Heart left ventricle (tissue), 16 donors: ENCODE data around the gene E2F3. TPM values are rescaled to one million over a fixed set of nuclear protein-coding genes. Genes with fewer than 3 reads are reported as not detected.
"Not testable (repeated sequence)": the region's sequence is repeated elsewhere in the genome, so short reads cannot be mapped to it uniquely, and the experiment has no call there.

Experiments
- ATAC-seq, 4 donors: fragments of 200-7000 bp; cut with Tn5 transposase; one replicate each; pipeline ENCODE4 v1.9.1; 2020 to 2022; ENCODE audit warnings: moderate library complexity in 4 of 4, mild to moderate bottlenecking in 3 of 4, moderate number of reproducible peaks in 1 of 4
- DNase-seq, 5 donors: peaks; one replicate each; pipeline ENCODE4 v3.0.0-alpha.2; 2020
- H3K27ac ChIP-seq, 12 donors: fragments of 200-600 bp; sonication (generic) in 4 of 12; one replicate each; pipeline versions ENCODE4 v1.5.0 to v1.8.0; 2016 to 2022; ENCODE audit warnings: mild to moderate bottlenecking in 2 of 12
- H3K27me3 ChIP-seq, 9 donors: fragments of 200-600 bp; sonication (generic) in 2 of 9; one replicate each; pipeline versions ENCODE4 v1.5.1 to v1.8.0; 2016 to 2022; ENCODE audit warnings: mild to moderate bottlenecking in 3 of 9
- H3K36me3 ChIP-seq, 9 donors: fragments of 200-600 bp; sonication (generic) in 2 of 9; one replicate each; pipeline versions ENCODE4 v1.5.0 to v1.8.0; 2018 to 2022; ENCODE audit warnings: mild to moderate bottlenecking in 2 of 9
- H3K4me1 ChIP-seq, 12 donors: fragments of 200-600 bp; sonication (generic) in 4 of 12; one replicate each; pipeline versions ENCODE4 v1.5.0 to v1.8.0; 2016 to 2022; ENCODE audit warnings: mild to moderate bottlenecking in 3 of 12
- H3K4me3 ChIP-seq, 12 donors: fragments of 200-600 bp; sonication (generic) in 4 of 12; one replicate each; pipeline versions ENCODE4 v1.5.0 to v1.8.0; 2017 to 2022; ENCODE audit warnings: mild to moderate bottlenecking in 9 of 12, moderate library complexity in 4 of 12
- H3K9me3 ChIP-seq, 12 donors: fragments of 200-600 bp; sonication (generic) in 4 of 12; one replicate each; pipeline versions ENCODE4 v1.5.0 to v1.8.0; 2016 to 2022; ENCODE audit warnings: mild to moderate bottlenecking in 1 of 12
- CTCF ChIP-seq, 12 donors: fragments of 200-600 bp; sonication (generic) in 4 of 12; IDR thresholded peaks; one replicate each; pipeline versions ENCODE4 v1.5.0 to v1.8.0; 2018 to 2022; ENCODE audit warnings: antibody characterized with exemption in 12 of 12, mild to moderate bottlenecking in 5 of 12
- POLR2A ChIP-seq, 2 donors: fragments of 450-650 bp; IDR thresholded peaks; one replicate each; pipeline ENCODE4 v1.6.1; 2017; ENCODE audit warnings: antibody characterized with exemption in 2 of 2, mild to moderate bottlenecking in 2 of 2, moderate library complexity in 2 of 2
- WGBS, 4 donors: extraction: QIAGEN DNeasy Blood & Tissue Kit in 2 of 4; methylation state at CpG; one replicate each; pipeline versions ENCODE4 v1.1.5 to v1.1.7; 2013 to 2018; 5-methylcytosine and 5-hydroxymethylcytosine counted together
- intact Hi-C, 10 donors: fragments of 100-400 bp; cut with DNase I; formaldehyde crosslinking; loops; one replicate each; pipeline versions ENCODE4 v1.11.1 to v1.14.2; 2022
- polyA plus RNA-seq, 2 donors: library from polyadenylated mRNA; stranded (reverse); fragments of 200-250 nt; gene quantifications; one replicate each; pipeline ENCODE4 v1.2.3, GENCODE V29; 2013
- total RNA-seq, 9 donors: library from RNA; depleted of rRNA in 2 of 9; stranded (reverse); fragments of >200 nt in 2 of 9; fragmentation: NEBNext Ultra II Directional in 3 of 9; extraction: Animal tissue kit (Norgen Biotek cat#: 25700) in 3 of 9; gene quantifications; one replicate each; pipeline versions ENCODE4 v1.1.0 to v1.2.4, GENCODE V29; 2016 to 2023
- donor health status: ischemic (EF 13 %, LVEDD 7.1; RV severe dilation, severe dysfunction).
- donor health status: healthy with polysubstance abuse.
- donor health status: DM: no; HTN: yes; CAD: no.
- donor health status: DM: no; HTN: no; CAD: no.
- donor health status: ischemic (EF 25% LVEDD 6.9; RV normal size, moderate dysfunction).
- donor health status: ischemic (EF 25% LVEDD 5.7; RV mildly dilated, moderate dysfunction).
- donor health status: healthy.
- donor health status: DM: yes; HTN: yes; CAD: no.
- donor health status: ischemic (EF 35%, LVEDD 5.7; RV mildly dilated, moderate dysfunction).
- donor health status: nonischemic (EF 11% LVEDD 7.7; RV severe dilation, severe dysfunction).
- donor health status: DM: yes; HTN: yes; CAD: no.
- donor health status: PGD.
- donor health status: ischemic (EF 29% LVEDD 5.4; RV normal size, mild dysfunction).
- donor health status: nonischemic (EF 23%, LVEDD 6.1; RV moderate dilation, normal function).

The E2F3 gene
- total and polyA plus RNA-seq, 11 donors, result 2.7 to 13.8 (median 6.7) TPM

- H3K9me3 ChIP-seq, result peaks cover 0 to 3% (median 0%) of the 10 kb centered on the region in 12 donors
- ATAC-seq, result no peak
- H3K4me3 ChIP-seq, result no peak overlapping the region
- H3K27me3 ChIP-seq, result no peaks in the 10 kb centered on the region
- no peaks in the 10 kb centered on the region for H3K4me1 ChIP-seq
- intact Hi-C loops, result no loop called here
- no peak for TF ChIP-seq CTCF (IDR thresholded peaks at IDR 0.05)
- TF ChIP-seq POLR2A (IDR thresholded peaks at IDR 0.05), result no peak
- no peaks in the 10 kb centered on the region for H3K36me3 ChIP-seq
- 46 to 62% (median 59%) methylated on average over 2 of the region's 2 CpGs for WGBS, 4 donors
- no peak overlapping the region for H3K27ac ChIP-seq
- no peak for DNase-seq
Observed at GRCh38 chr6:20509212-20509611, 107.5 kb downstream of the E2F3 start.

DNA sequence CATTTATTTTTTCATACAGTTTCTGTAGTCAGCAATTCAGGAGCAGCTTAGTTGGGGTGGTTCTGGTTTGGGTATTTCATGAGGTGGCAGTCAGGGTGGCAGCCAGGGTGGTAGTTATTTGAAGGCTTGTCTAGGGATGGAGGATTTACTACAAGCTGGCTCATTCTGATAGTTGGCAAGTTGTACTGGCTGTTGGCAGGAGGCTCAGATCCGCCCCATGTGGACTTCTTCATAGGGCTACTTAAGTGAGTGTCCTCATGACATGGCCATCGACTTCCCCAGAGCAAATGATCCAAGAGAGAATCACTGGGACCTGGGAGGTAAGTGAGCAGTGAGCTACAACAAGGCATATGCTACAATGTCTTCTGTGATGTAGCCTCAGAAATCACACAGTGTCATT lies 110.2 kb downstream of the E2F3 start:
- WGBS, 4 donors, result 80 to 89% (median 84%) methylated on average over 2 of the region's 2 CpGs
- Histone ChIP-seq H3K9me3 (no peaks in the 10 kb centered on the region), H3K4me3 (no peak overlapping the region), H3K36me3 (no peaks in the 10 kb centered on the region), H3K4me1 (no peaks in the 10 kb centered on the region), H3K27ac (no peak overlapping the region), H3K27me3 (no peaks in the 10 kb centered on the region)
- TF ChIP-seq CTCF (IDR thresholded peaks at IDR 0.05) (no peak), POLR2A (IDR thresholded peaks at IDR 0.05) (no peak)
- DNase-seq, result no peak
- no peak for ATAC-seq
- intact Hi-C loops, result no loop called here

DNA sequence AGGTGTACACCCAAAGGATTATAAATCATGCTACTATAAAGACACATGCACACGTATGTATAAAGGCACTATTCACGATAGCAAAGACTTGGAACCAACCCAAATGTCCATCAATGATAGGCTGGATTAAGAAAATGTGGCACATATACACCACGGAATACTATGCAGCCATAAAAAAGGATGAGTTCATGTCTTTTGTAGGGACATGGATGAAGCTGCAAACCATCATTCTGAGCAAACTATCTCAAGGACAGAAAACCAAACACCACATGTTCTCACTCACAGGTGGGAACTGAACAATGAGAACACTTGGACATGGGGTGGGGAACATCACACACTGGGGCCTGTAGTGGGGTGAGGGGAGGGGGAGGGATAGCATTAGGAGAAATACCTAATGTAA lies 123.5 kb downstream of the E2F3 start:
- H3K36me3 ChIP-seq, H3K4me3 ChIP-seq, H3K27ac ChIP-seq, H3K9me3 ChIP-seq, ATAC-seq, DNase-seq: not testable (repeated sequence)
- Histone ChIP-seq H3K27me3 (peaks cover 0 to 10% (median 0%) of the 10 kb centered on the region in 9 donors), H3K4me1 (peaks cover 0 to 10% (median 4%) of the 10 kb centered on the region in 12 donors)
- 77 to 90% (median 86%) methylated on average over 3 of the region's 3 CpGs for WGBS, 4 donors
- intact Hi-C loops, result loop anchor here in 6 of 10 donors (5.0 kb wide), 4 partner anchors 118 to 433 kb away; partner anchors contain the start of gene E2F3 (in 1 of the 6)

DNA sequence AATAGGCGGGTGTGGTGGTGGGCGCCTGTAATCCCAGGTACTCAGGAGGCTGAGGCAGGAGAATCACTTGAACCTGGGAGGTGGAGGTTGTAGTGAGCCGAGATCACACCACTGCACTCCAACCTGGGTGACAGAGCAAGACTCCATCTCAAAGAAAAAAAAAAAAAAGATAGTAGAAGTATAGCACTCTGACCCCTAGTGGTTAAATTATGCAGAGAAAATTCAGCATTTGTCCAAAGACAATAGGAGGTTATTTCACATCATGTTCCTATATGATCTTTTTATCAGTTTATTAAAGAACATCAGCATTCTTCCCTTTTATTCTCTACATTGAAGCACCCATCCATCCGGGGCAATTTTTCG lies 127.4 kb downstream of the E2F3 start:
- H3K9me3 ChIP-seq, H3K27me3 ChIP-seq, DNase-seq, H3K4me3 ChIP-seq, H3K27ac ChIP-seq, H3K36me3 ChIP-seq: not testable (repeated sequence)
- TF ChIP-seq CTCF (IDR thresholded peaks at IDR 0.05), result peak; percentile 45 to 75 (median 64)
- ATAC-seq, result peak; percentile 47 to 81 (median 56)
- H3K4me1 ChIP-seq, result peaks cover 0 to 15% (median 4%) of the 10 kb centered on the region in 12 donors
- WGBS, 4 donors, result 25 to 35% (median 31%) methylated on average over 5 of the region's 5 CpGs
- intact Hi-C loops, result loop anchor here (1.0 to 5.0 kb wide), 11 partner anchors 122 to 437 kb away; partner anchors contain the start of gene E2F3 (in 5 of the 10)

- ATAC-seq, result no peak
- WGBS, 4 donors, result 96 to 100% (median 99%) methylated on average over 1 of the region's 1 CpG
- no peak overlapping the region for H3K27ac ChIP-seq
- no peak for TF ChIP-seq POLR2A (IDR thresholded peaks at IDR 0.05)
- no peak for TF ChIP-seq CTCF (IDR thresholded peaks at IDR 0.05)
- intact Hi-C loops, result loop anchor here in 3 of 10 donors (5.0 to 10.0 kb wide), 2 partner anchors 131 to 438 kb away; partner anchors contain the start of gene E2F3 (in 2 of the 3)
- no peaks in the 10 kb centered on the region for H3K9me3 ChIP-seq
- H3K36me3 ChIP-seq, result peaks cover 0 to 7% (median 5%) of the 10 kb centered on the region in 9 donors
- no peaks in the 10 kb centered on the region for H3K27me3 ChIP-seq
- no peak for DNase-seq
- peaks cover 0 to 26% (median 9%) of the 10 kb centered on the region in 12 donors for H3K4me1 ChIP-seq
- H3K4me3 ChIP-seq, result no peak overlapping the region
Observed at GRCh38 chr6:20532881-20533280, 131.2 kb downstream of the E2F3 start.
